ENCODE results near the gene CGRRF1. TPM values are rescaled to one million over a fixed set of nuclear protein-coding genes. Genes with fewer than 3 reads are reported as not detected.

The CGRRF1 gene
- 19.6 TPM for total RNA-seq

GRCh38 chr14:54509546-54510501 is at the start of gene CGRRF1:
TSS of gene CGRRF1 (plus strand) at chr14:54509906. CDS start at chr14:54509960, 54 bp downstream.
- DNase-seq (ENCODE audit: low spot score in 2 of 2): peak; percentile 89 to 95
- no peak for FAIRE-seq

- FAIRE-seq (no peak), DNase-seq (ENCODE audit: low spot score in 2 of 2) (no peak)
Observed at GRCh38 chr14:54462048-54462447, 47.7 kb upstream of the CGRRF1 start.

- DNase-seq (ENCODE audit: low spot score in 2 of 2): no peak
- FAIRE-seq: no peak
Observed at GRCh38 chr14:54465654-54466053, 44.1 kb upstream of the CGRRF1 start.

GRCh38 chr14:54467280-54467679 is 42.4 kb upstream of the CGRRF1 start:
- no peak for FAIRE-seq
- DNase-seq (ENCODE audit: low spot score in 2 of 2): no peak

GRCh38 chr14:54470701-54471100 is 39.0 kb upstream of the CGRRF1 start:
- no peak for FAIRE-seq
- no peak for DNase-seq (ENCODE audit: low spot score in 2 of 2)

GRCh38 chr14:54471641-54472040 is 38.1 kb upstream of the CGRRF1 start:
- no peak for FAIRE-seq
- no peak for DNase-seq (ENCODE audit: low spot score in 2 of 2)

- no peak for DNase-seq (ENCODE audit: low spot score in 2 of 2)
- no peak for FAIRE-seq
Observed at GRCh38 chr14:54472315-54472714, 37.4 kb upstream of the CGRRF1 start.

GRCh38 chr14:54474232-54474793 is 35.4 kb upstream of the CGRRF1 start:
- FAIRE-seq: no peak
- DNase-seq (ENCODE audit: low spot score in 2 of 2): no peak

GRCh38 chr14:54475187-54475899 is 34.4 kb upstream of the CGRRF1 start:
- FAIRE-seq (no peak), DNase-seq (ENCODE audit: low spot score in 2 of 2) (no peak)

GRCh38 chr14:54475911-54476310 is 33.8 kb upstream of the CGRRF1 start:
- no peak for DNase-seq (ENCODE audit: low spot score in 2 of 2)
- no peak for FAIRE-seq

- FAIRE-seq: no peak
- no peak for DNase-seq (ENCODE audit: low spot score in 2 of 2)
Observed at GRCh38 chr14:54478636-54479215, 31.0 kb upstream of the CGRRF1 start.

GRCh38 chr14:54480830-54481562 is 28.7 kb upstream of the CGRRF1 start:
- DNase-seq (ENCODE audit: low spot score in 2 of 2) (no peak), FAIRE-seq (peak; percentile 73)

GRCh38 chr14:54481695-54482094 is 28.0 kb upstream of the CGRRF1 start:
- FAIRE-seq (no peak), DNase-seq (ENCODE audit: low spot score in 2 of 2) (no peak)

- FAIRE-seq (no peak), DNase-seq (ENCODE audit: low spot score in 2 of 2) (no peak)
Observed at GRCh38 chr14:54483073-54483745, 26.5 kb upstream of the CGRRF1 start.

GRCh38 chr14:54483846-54484245 is 25.9 kb upstream of the CGRRF1 start:
- FAIRE-seq (peak; percentile 31), DNase-seq (ENCODE audit: low spot score in 2 of 2) (no peak)

- FAIRE-seq: no peak
- no peak for DNase-seq (ENCODE audit: low spot score in 2 of 2)
Observed at GRCh38 chr14:54486685-54487084, 23.0 kb upstream of the CGRRF1 start.

- no peak for FAIRE-seq
- DNase-seq (ENCODE audit: low spot score in 2 of 2): peak; percentile 40 to 52
Observed at GRCh38 chr14:54487771-54488170, 21.9 kb upstream of the CGRRF1 start.

GRCh38 chr14:54488318-54488645 is 21.4 kb upstream of the CGRRF1 start:
- DNase-seq (ENCODE audit: low spot score in 2 of 2) (peak in 1 of 2 donors; percentile 20), FAIRE-seq (no peak)

GRCh38 chr14:54488646-54489317 is 20.9 kb upstream of the CGRRF1 start, which contains the start of gene GMFB:
TSS of gene GMFB (minus strand) at chr14:54488980. CDS start at chr14:54488927, 53 bp downstream.
- no peak for FAIRE-seq

More at GRCh38 chr14:54488646-54489317, 20.9 kb upstream of the CGRRF1 start, which contains the start of gene GMFB:
- DNase-seq (ENCODE audit: low spot score in 2 of 2): peak; percentile 90 to 93
